NCI-H1092 treated with DMSO at 0.1 percent for 48 hours (cell line): Measurements from ENCODE around the gene GPR55.
"Not testable (repeated sequence)": the region's sequence is repeated elsewhere in the genome, so short reads cannot be mapped to it uniquely, and the experiment has no call there.

Experiments
- DNase-seq: peaks from one replicate; lab custom pipeline; 2025; lab: John Stamatoyannopoulos, UW

The GPR55 gene

GRCh38 chr2:230950874-230951339 lies 25.9 kb upstream of the GPR55 start:
- no peak for DNase-seq

GRCh38 chr2:230949966-230950873 lies 25.2 kb upstream of the GPR55 start:
- DNase-seq = no peak

- DNase-seq = no peak
These were observed 22.9 kb upstream of the GPR55 start for GRCh38 chr2:230947908-230948365.

GRCh38 chr2:230947235-230947576 lies 22.2 kb upstream of the GPR55 start:
- DNase-seq = no peak

- DNase-seq = no peak
These were observed 21.6 kb upstream of the GPR55 start for GRCh38 chr2:230946429-230947234.

GRCh38 chr2:230944757-230945372 lies 19.8 kb upstream of the GPR55 start:
- DNase-seq = no peak

GRCh38 chr2:230944123-230944653 lies 19.1 kb upstream of the GPR55 start:
- no peak for DNase-seq

- no peak for DNase-seq
These were observed 18.2 kb upstream of the GPR55 start for GRCh38 chr2:230942920-230943896.

- no peak for DNase-seq
These were observed 17.3 kb upstream of the GPR55 start for GRCh38 chr2:230942371-230942770.

GRCh38 chr2:230941202-230942180 lies 16.4 kb upstream of the GPR55 start:
- no peak for DNase-seq

- no peak for DNase-seq
These were observed 15.4 kb upstream of the GPR55 start for GRCh38 chr2:230940471-230940815.

GRCh38 chr2:230939691-230940470 lies 14.8 kb upstream of the GPR55 start:
- no peak for DNase-seq

GRCh38 chr2:230939066-230939591 lies 14.1 kb upstream of the GPR55 start:
- DNase-seq = no peak

- no peak for DNase-seq
These were observed 13.5 kb upstream of the GPR55 start for GRCh38 chr2:230938516-230939065.

GRCh38 chr2:230938098-230938497 lies 13.1 kb upstream of the GPR55 start:
- DNase-seq = no peak

- DNase-seq = no peak
These were observed 12.3 kb upstream of the GPR55 start for GRCh38 chr2:230937362-230937761.

- not testable (repeated sequence) for DNase-seq
These were observed 11.2 kb upstream of the GPR55 start for GRCh38 chr2:230936243-230936642.

- no peak for DNase-seq
These were observed 10.0 kb upstream of the GPR55 start for GRCh38 chr2:230935130-230935430.
